Measurements from ENCODE around the gene TRPC4.

- TF ChIP-seq CTCF (IDR thresholded peaks at IDR 0.05; ENCODE audit: insufficient read depth, low read length, poor library complexity, severe bottlenecking) (no peak), EZH2phosphoT487 (conservative IDR thresholded peaks at IDR 0.05; ENCODE audit: low read length) (no peak)
Measured at GRCh38 chr13:37736045-37736444, 133.5 kb downstream of the TRPC4 start.
